Stomach (tissue), 4 donors: ENCODE data around the gene FOXO6.

Experiments used
- CTCF ChIP-seq, 7 experiments: fragments of 450-650 bp in 4 of 7; fragments of 200-600 bp in 3 of 7; sonication (generic) in 3 of 7; IDR thresholded peaks; one replicate each; pipeline ENCODE4 v1.5.1; 2016 to 2019; ENCODE audit warnings: antibody characterized with exemption in 7 of 7, control low read depth in 2 of 7, mild to moderate bottlenecking in 1 of 7
- POLR2A ChIP-seq, 4 donors: fragments of 450-650 bp; IDR thresholded peaks; one replicate each; pipeline ENCODE4 v1.6.1; 2016; ENCODE audit warnings: antibody characterized with exemption in 4 of 4, control low read depth in 2 of 4, mild to moderate bottlenecking in 1 of 4, moderate library complexity in 1 of 4

GRCh38 chr1:41380195-41380594, 19.0 kb downstream of the FOXO6 start:
- TF ChIP-seq CTCF (IDR thresholded peaks at IDR 0.05) (no peak), POLR2A (IDR thresholded peaks at IDR 0.05) (no peak)
